GM12878 (cell line): Measurements from ENCODE around the gene CD2. TPM values are rescaled to one million over a fixed set of nuclear protein-coding genes. Genes with fewer than 3 reads are reported as not detected.

Experiments used
- ATAC-seq: fragments of 200-7000 bp; cut with Tn5 transposase; 3 replicates; pipeline ENCODE4 v1.9.1; 2020; ENCODE audit warnings: mild to moderate bottlenecking, moderate library complexity
- BruUV-seq: library from RNA; stranded (reverse); fragments of 400-500 nt; replicated peaks from 2 replicates; lab custom pipeline; 2021; lab: Mats Ljungman, UMichigan
- CTCF ChIA-PET: fragments of 300-600 bp; sonication (Branson Sonifier 250); formaldehyde crosslinking; extraction: SDS; loops from one replicate; lab custom pipeline; 2021; ENCODE audit warnings: inconsistent platforms; lab: Yijun Ruan, JAX
- POLR2A ChIA-PET: fragments of 350-600 bp; formaldehyde crosslinking; extraction: SDS; loops from one replicate; lab custom pipeline; 2021; ENCODE audit warnings: inconsistent platforms; lab: Charles Lee
- RAD21 ChIA-PET: fragments of 300-600 bp; sonication (Branson Sonifier 250); formaldehyde crosslinking; loops from one replicate; lab custom pipeline; 2023; ENCODE audit warnings: antibody characterized with exemption; ENCODE audit not compliant: unreplicated experiment; lab: Charles Lee
- SMC1A ChIA-PET: fragments of 300-600 bp; sonication (Branson Sonifier 250); formaldehyde crosslinking; loops from one replicate; lab custom pipeline; 2023; ENCODE audit not compliant: unreplicated experiment, uncharacterized antibody; lab: Charles Lee
- DNase-seq: peaks from one replicate; pipeline ENCODE4 v3.0.0-alpha.2; 2011; ENCODE audit warnings: low read depth, low spot score
- FAIRE-seq: peaks from 3 replicates; lab custom pipeline; 2011; peaks lifted over from hg19 to GRCh38; lab: Jason Lieb, UNC
- H2AFZ ChIP-seq: 2 replicates; pipeline ENCODE4 v1.6.0; 2011; ENCODE audit warnings: low read depth, low read length, control low read depth; ENCODE audit not compliant: control insufficient read depth
- H3K27ac ChIP-seq: 2 replicates; pipeline ENCODE4 v1.5.1; 2011; ENCODE audit warnings: control low read depth; ENCODE audit not compliant: control insufficient read depth, insufficient read depth
- H3K27me3 ChIP-seq, 2 experiments: replicated peaks in 1 of 2; 2 replicates each; pipeline versions ENCODE4 v1.6.0 to v1.6.1; 2011; ENCODE audit warnings: low read length in 1 of 2; ENCODE audit not compliant: control insufficient read depth in 2 of 2, insufficient read depth in 2 of 2
- H3K36me3 ChIP-seq, 2 experiments: 2 replicates each; pipeline ENCODE4 v1.5.1; 2011; ENCODE audit warnings: low read length in 1 of 2; ENCODE audit not compliant: control insufficient read depth in 2 of 2, insufficient read depth in 2 of 2
- H3K4me1 ChIP-seq: 2 replicates; pipeline ENCODE4 v1.6.1; 2011; ENCODE audit warnings: mild to moderate bottlenecking, low read length, moderate library complexity, mixed read lengths; ENCODE audit not compliant: control insufficient read depth, insufficient read depth
- H3K4me2 ChIP-seq: 2 replicates; pipeline ENCODE4 v1.6.0; 2011; ENCODE audit warnings: control low read depth; ENCODE audit not compliant: control insufficient read depth, insufficient read depth
- H3K4me3 ChIP-seq: fragments of 200-600 bp; sonication (generic); 2 replicates; pipeline ENCODE4 v1.5.1; 2016
- H3K79me2 ChIP-seq: 2 replicates; pipeline ENCODE4 v1.6.0; 2011; ENCODE audit warnings: low read length; ENCODE audit not compliant: control insufficient read depth, insufficient read depth
- H3K9ac ChIP-seq: 2 replicates; pipeline ENCODE4 v1.8.0; 2011; ENCODE audit warnings: low read length, control low read depth, mixed read lengths; ENCODE audit not compliant: control insufficient read depth, insufficient read depth
- H3K9me3 ChIP-seq: replicated peaks from 3 replicates; pipeline ENCODE4 v1.5.1; 2011; ENCODE audit warnings: mild to moderate bottlenecking, low read length; ENCODE audit not compliant: control insufficient read depth, insufficient read depth
- H4K20me1 ChIP-seq: 2 replicates; pipeline ENCODE4 v1.6.0; 2011; ENCODE audit not compliant: control insufficient read depth, insufficient read depth
- CBX3 ChIP-seq: fragments of 200-600 bp; sonication (generic); IDR thresholded peaks from 2 replicates; pipeline ENCODE4 v1.6.1; 2016; ENCODE audit warnings: low read depth, borderline replicate concordance
- CBX5 ChIP-seq: sonication (generic); IDR thresholded peaks from 2 replicates; pipeline ENCODE4 v1.6.1; 2016; ENCODE audit warnings: low read depth, moderate library complexity, mild to moderate bottlenecking, inconsistent platforms
- KLF5 ChIP-seq: fragments of 450-650 bp; IDR thresholded peaks from 2 replicates; pipeline ENCODE4 v1.6.1; 2014; ENCODE audit warnings: mild to moderate bottlenecking; ENCODE audit not compliant: partially characterized antibody
- SP1 ChIP-seq: IDR thresholded peaks from one replicate; pipeline ENCODE4 v1.6.1; 2011; ENCODE audit warnings: low read depth, low read length
- WGBS: methylation state at CpG from one replicate; pipeline ENCODE4 v1.1.6; 2016; ENCODE audit warnings: low lambda C conversion rate; ENCODE audit not compliant: insufficient replicate concordance, insufficient coverage; ENCODE audit errors: missing lambda C conversion rate; 5-methylcytosine and 5-hydroxymethylcytosine counted together
- in situ Hi-C: fragments of 300-500 bp; cut with MboI; formaldehyde crosslinking; loops from 9 replicates; pipeline ENCODE4 v1.14.3; 2018; ENCODE audit warnings: mixed read lengths
- intact Hi-C: fragments of 100-400 bp; cut with micrococcal nuclease; formaldehyde crosslinking; loops from one replicate; pipeline ENCODE4 v1.14.2; 2022; ENCODE audit not compliant: unreplicated experiment
- polyA plus RNA-seq, 11 experiments: library from polyadenylated mRNA; depleted of rRNA in 4 of 11; unstranded in 6 of 11; stranded (reverse) in 5 of 11; fragments of >200 nt; fragmentation: Nextera tagmentation in 4 of 11; fragmentation: Illumina TruSeq in 1 of 11; extraction: Ambion mirVana in 4 of 11; extraction: Trizol in 1 of 11; gene quantifications; 1 replicate in 1 of 11; 2 replicates in 10 of 11; pipeline versions ENCODE4 v1.2.1 to v1.2.3, GENCODE V29; 2011 to 2016; ENCODE audit warnings: inconsistent platforms in 2 of 11, missing spikeins in 2 of 11, low read depth in 1 of 11
- total RNA-seq, 4 experiments: library from RNA; depleted of rRNA in 3 of 4; stranded (reverse); fragments of >200 nt in 3 of 4; fragmentation: Illumina TruSeq in 1 of 4; extraction: Trizol in 1 of 4; gene quantifications; 2 replicates each; pipeline versions ENCODE4 v1.2.1 to v1.2.3, GENCODE V29; 2013 to 2021
- TF ChIP-seq, protein P1 (sequence below): fragments of 450-650 bp; IDR thresholded peaks from 2 replicates; pipeline ENCODE4 v1.6.1; 2017; ENCODE audit warnings: low read depth, mild to moderate bottlenecking, moderate library complexity
- TF ChIP-seq, protein P2 (sequence below): fragments of 450-650 bp; IDR thresholded peaks from 2 replicates; pipeline ENCODE4 v1.6.1; 2017; ENCODE audit warnings: mild to moderate bottlenecking, low read depth, inconsistent platforms; ENCODE audit not compliant: poor library complexity, severe bottlenecking
- TF ChIP-seq, protein P3 (sequence below): fragments of 450-650 bp; formaldehyde crosslinking; IDR thresholded peaks from 2 replicates; pipeline ENCODE4 v1.4.0; 2022; ENCODE audit warnings: mild to moderate bottlenecking, moderate library complexity

Gene CD2
- total and polyA plus RNA-seq, 10 of the 15 experiments (the other 5 are each of a cell fraction or from before 2014, with no cell fraction given): 0.15 to 4.3 (median 2.8) TPM

DNA sequence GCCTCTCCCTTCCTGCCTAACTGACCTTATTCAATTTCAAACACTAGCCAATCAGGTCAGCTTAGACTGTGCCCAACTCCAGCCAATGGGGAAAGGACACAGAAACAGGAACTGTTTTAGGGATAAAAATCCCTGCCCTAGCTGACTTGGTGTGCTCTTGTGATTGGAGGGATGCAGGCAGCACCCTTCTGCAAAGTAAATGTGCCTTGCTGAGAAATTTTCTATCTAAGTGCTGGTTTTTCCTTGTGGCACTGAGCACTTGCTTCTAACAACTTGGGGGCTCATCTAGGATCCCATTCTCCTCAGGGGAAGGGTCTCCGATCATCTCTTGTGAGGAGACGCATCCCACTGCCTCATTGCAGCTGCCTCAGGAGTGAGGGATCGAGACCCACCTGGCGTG is 10.7 kb upstream of the CD2 start:
- Histone ChIP-seq H3K36me3 (no peaks in the 10 kb centered on the region), H3K79me2 (no peaks in the 10 kb centered on the region), H3K9me3 (peaks cover 43% of the 10 kb centered on the region; the same call in 2 of the 3 replicates), H2AFZ (no peak overlapping the region), H3K27ac (no peak overlapping the region), H3K4me1 (peaks cover 18% of the 10 kb centered on the region), H3K27me3 (no peaks in the 10 kb centered on the region), H4K20me1 (no peaks in the 10 kb centered on the region), H3K9ac (no peak overlapping the region), H3K4me2 (no peak overlapping the region), H3K4me3 (no peak overlapping the region)
- RAD21 ChIA-PET: interaction anchor here (7.3 kb wide), 1 partner anchor 24 kb away, joined by 176 read pairs; no protein-coding TSS in a partner anchor
- TF ChIP-seq CBX5 (peak; percentile 100), KLF5 (peak; percentile 92), CBX3 (no peak), SP1 (no peak)
- TF ChIP-seq, protein P1, sequence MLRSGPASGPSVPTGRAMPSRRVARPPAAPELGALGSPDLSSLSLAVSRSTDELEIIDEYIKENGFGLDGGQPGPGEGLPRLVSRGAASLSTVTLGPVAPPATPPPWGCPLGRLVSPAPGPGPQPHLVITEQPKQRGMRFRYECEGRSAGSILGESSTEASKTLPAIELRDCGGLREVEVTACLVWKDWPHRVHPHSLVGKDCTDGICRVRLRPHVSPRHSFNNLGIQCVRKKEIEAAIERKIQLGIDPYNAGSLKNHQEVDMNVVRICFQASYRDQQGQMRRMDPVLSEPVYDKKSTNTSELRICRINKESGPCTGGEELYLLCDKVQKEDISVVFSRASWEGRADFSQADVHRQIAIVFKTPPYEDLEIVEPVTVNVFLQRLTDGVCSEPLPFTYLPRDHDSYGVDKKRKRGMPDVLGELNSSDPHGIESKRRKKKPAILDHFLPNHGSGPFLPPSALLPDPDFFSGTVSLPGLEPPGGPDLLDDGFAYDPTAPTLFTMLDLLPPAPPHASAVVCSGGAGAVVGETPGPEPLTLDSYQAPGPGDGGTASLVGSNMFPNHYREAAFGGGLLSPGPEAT: 0 out of 2 replicates have a peak, but pooled peaks have one; percentile 53
- TF ChIP-seq, protein P2, sequence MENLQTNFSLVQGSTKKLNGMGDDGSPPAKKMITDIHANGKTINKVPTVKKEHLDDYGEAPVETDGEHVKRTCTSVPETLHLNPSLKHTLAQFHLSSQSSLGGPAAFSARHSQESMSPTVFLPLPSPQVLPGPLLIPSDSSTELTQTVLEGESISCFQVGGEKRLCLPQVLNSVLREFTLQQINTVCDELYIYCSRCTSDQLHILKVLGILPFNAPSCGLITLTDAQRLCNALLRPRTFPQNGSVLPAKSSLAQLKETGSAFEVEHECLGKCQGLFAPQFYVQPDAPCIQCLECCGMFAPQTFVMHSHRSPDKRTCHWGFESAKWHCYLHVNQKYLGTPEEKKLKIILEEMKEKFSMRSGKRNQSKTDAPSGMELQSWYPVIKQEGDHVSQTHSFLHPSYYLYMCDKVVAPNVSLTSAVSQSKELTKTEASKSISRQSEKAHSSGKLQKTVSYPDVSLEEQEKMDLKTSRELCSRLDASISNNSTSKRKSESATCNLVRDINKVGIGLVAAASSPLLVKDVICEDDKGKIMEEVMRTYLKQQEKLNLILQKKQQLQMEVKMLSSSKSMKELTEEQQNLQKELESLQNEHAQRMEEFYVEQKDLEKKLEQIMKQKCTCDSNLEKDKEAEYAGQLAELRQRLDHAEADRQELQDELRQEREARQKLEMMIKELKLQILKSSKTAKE: peak; percentile 22
- TF ChIP-seq, protein P3, sequence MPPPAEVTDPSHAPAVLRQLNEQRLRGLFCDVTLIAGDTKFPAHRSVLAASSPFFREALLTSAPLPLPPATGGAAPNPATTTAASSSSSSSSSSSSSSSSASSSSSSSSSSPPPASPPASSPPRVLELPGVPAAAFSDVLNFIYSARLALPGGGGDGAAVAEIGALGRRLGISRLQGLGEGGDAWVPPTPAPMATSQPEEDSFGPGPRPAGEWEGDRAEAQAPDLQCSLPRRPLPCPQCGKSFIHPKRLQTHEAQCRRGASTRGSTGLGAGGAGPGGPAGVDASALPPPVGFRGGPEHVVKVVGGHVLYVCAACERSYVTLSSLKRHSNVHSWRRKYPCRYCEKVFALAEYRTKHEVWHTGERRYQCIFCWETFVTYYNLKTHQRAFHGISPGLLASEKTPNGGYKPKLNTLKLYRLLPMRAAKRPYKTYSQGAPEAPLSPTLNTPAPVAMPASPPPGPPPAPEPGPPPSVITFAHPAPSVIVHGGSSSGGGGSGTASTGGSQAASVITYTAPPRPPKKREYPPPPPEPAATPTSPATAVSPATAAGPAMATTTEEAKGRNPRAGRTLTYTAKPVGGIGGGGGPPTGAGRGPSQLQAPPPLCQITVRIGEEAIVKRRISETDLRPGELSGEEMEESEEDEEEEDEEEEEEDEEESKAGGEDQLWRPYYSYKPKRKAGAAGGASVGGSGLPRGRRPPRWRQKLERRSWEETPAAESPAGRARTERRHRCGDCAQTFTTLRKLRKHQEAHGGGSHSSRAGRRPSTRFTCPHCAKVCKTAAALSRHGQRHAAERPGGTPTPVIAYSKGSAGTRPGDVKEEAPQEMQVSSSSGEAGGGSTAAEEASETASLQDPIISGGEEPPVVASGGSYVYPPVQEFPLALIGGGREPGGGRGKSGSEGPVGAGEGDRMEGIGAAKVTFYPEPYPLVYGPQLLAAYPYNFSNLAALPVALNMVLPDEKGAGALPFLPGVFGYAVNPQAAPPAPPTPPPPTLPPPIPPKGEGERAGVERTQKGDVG (CRISPR knock-in tag): no peak
- SMC1A ChIA-PET: interaction anchor here (8.0 kb wide), 1 partner anchor 24 kb away, joined by 224 read pairs; no protein-coding TSS in a partner anchor
- WGBS: 99% methylated on average over 4 of the region's 4 CpGs
- DNase-seq (no peak), FAIRE-seq (no peak), ATAC-seq (no peak)
- in situ Hi-C loops: no loop called here
- intact Hi-C loops: no loop called here
- no TSS peak for BruUV-seq
- POLR2A ChIA-PET: no interaction called here
- CTCF ChIA-PET: interaction anchor here (7.6 kb wide), 1 partner anchor 25 kb away, joined by 120 read pairs; no protein-coding TSS in a partner anchor
